Measurements from ENCODE around the gene EBF3. TPM values are rescaled to one million over a fixed set of nuclear protein-coding genes. Genes with fewer than 3 reads are reported as not detected.

EBF3 gene
- total RNA-seq, 2 experiments from 2014 or later, result not detected

DNA sequence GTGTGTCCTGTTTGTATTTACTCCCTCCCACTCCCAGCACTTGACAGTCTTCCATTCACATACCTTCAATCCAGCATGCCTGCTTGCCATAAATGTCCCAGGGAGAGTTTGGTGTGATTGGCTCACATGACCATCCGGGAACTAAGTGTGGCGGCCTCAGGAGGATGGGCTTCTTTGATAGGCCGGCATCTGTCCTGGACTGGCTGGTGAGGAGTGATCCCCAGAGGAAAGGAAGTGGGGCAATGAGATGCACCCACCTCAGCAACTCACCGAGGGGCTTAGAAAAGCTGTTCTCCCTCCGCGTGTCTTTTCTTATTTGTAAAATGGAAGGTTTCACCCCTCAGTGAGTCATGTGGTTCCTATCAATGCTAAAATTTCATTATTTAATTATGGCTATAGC, 14.9 kb upstream of the EBF3 start:
- Mint-ChIP-seq H3K4me1 (no peaks in the 10 kb centered on the region), H3K27me3 (peaks cover 37% of the 10 kb centered on the region), H3K4me3 (no peak overlapping the region), H3K27ac (no peak overlapping the region), H3K36me3 (no peaks in the 10 kb centered on the region), H3K9me3 (peaks cover 7% of the 10 kb centered on the region)
- ATAC-seq (ENCODE audit: low read depth) (no peak), DNase-seq (no peak)
- POLR2A ChIA-PET, result no interaction called here

DNA sequence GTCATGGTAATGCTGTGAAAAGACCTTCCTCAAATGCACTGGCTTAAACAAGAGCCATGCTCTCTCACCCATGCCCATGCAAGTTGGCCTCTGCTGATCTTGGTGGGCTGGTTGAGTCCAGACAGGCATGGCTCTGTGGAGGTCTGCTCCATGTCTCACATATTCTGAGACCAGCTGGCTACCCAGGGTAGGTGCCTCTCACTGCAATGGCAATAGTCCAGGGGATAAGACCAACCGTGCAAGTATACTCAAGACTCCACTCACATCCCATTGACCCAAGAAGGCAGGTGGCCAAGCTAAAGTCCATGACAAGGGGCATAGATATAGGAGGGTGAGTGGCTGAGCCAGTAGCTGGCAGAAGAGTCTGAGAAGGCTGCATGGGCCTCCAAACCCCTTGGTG, 14.2 kb upstream of the EBF3 start:
- H3K36me3 Mint-ChIP-seq, result no peaks in the 10 kb centered on the region
- POLR2A ChIA-PET, result no interaction called here

DNA sequence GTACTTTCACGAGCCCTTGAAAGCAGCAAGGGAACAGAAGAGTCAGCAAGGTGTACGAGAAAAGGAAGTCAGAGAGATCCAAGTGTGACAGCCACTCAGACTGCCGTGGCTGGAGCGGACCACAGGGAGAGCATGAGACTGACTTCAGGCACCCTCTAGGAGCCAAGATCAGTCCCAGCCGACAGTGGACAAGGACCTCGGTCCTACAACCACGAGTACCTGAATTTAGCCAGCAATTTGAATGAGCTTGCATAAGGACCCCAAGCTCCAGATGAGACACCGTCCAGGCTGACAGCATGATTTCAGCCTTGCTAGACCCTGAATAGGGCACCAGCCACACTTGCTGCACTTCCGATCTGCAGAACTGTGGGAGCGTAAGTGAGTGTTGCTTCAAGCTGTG, 13.7 kb upstream of the EBF3 start:
- no peak overlapping the region for H3K4me3 Mint-ChIP-seq
- H3K27ac Mint-ChIP-seq, result no peak overlapping the region
- peaks cover 3% of the 10 kb centered on the region for H3K9me3 Mint-ChIP-seq
- H3K36me3 Mint-ChIP-seq, result no peaks in the 10 kb centered on the region
- H3K27me3 Mint-ChIP-seq, result peaks cover 41% of the 10 kb centered on the region
- no peak for ATAC-seq (ENCODE audit: low read depth)
- H3K4me1 Mint-ChIP-seq, result no peaks in the 10 kb centered on the region
- no peak for DNase-seq
- POLR2A ChIA-PET, result no interaction called here

More for the DNA sequence above, 14.2 kb upstream of the EBF3 start:
- Mint-ChIP-seq H3K4me3 (no peak overlapping the region), H3K9me3 (peaks cover 7% of the 10 kb centered on the region), H3K4me1 (no peaks in the 10 kb centered on the region), H3K27me3 (peaks cover 44% of the 10 kb centered on the region), H3K27ac (no peak overlapping the region)
- no peak for DNase-seq
- ATAC-seq (ENCODE audit: low read depth), result no peak

DNA sequence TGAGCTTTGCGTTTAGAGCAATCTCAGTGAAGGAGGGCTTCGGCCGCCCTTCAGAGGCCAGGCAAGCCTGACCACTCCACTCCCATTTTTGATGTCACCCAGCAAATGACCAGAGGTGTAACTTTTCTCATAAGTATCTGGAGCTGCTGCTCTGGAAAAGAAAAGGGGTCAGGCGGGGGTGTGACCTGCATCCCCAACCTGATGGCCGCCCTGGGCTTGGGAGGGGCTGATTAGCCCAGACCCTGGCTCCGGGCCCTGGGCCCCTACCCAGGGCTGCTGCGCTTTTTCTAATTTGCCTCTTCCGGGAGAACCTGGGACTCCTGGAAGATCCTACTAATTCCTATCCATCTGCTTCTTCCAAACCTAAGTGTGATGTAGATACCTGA, 9.6 kb upstream of the EBF3 start:
- peaks cover 6% of the 10 kb centered on the region for H3K4me1 Mint-ChIP-seq
- no peak overlapping the region for H3K4me3 Mint-ChIP-seq
- H3K36me3 Mint-ChIP-seq, result no peaks in the 10 kb centered on the region
- H3K9me3 Mint-ChIP-seq, result no peaks in the 10 kb centered on the region
- POLR2A ChIA-PET, result no interaction called here
- no peak for DNase-seq
- ATAC-seq (ENCODE audit: low read depth), result no peak
- peaks cover 57% of the 10 kb centered on the region for H3K27me3 Mint-ChIP-seq
- no peak overlapping the region for H3K27ac Mint-ChIP-seq

DNA sequence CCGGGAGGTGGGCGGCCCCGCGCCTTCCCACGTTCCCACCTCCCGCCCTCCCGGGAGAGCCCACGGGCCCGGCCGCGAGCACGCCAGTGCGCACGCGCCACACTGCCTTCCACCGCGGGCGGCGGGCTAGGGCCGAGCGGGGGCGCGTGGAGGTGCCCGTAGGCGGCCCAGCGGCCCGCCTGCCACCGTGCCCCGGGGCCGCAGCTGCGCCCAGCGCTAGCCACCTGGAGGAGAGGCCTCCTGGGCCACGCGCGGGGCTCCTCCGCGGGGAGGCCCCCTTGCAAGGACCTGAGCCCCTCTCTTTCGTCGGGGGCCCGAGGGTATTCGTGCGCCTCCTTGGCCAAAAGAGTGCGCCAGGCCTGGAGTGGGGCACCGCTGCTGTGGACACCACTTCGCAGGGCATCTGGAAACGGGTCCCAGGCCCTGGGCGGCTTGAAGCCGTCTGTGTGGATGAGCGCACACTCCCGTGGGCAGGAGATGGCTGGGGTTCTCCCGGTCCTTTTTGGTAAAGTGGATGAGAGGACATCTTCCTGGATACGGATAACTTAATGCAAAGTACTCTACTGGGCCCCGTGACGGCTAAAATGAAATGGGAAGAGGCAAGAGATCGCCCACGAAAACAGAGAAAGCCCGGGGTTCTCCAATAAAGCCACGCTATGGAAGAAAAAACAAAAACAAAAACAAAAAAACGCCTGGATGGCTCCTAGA, 9.0 kb upstream of the EBF3 start:
- DNase-seq (no peak), ATAC-seq (ENCODE audit: low read depth) (no peak)
- H3K27me3 Mint-ChIP-seq, result peaks cover 61% of the 10 kb centered on the region
- H3K4me3 Mint-ChIP-seq, result no peak overlapping the region
- peaks cover 6% of the 10 kb centered on the region for H3K4me1 Mint-ChIP-seq
- POLR2A ChIA-PET, result no interaction called here
- H3K36me3 Mint-ChIP-seq, result no peaks in the 10 kb centered on the region
- H3K27ac Mint-ChIP-seq, result no peak overlapping the region
- no peaks in the 10 kb centered on the region for H3K9me3 Mint-ChIP-seq

DNA sequence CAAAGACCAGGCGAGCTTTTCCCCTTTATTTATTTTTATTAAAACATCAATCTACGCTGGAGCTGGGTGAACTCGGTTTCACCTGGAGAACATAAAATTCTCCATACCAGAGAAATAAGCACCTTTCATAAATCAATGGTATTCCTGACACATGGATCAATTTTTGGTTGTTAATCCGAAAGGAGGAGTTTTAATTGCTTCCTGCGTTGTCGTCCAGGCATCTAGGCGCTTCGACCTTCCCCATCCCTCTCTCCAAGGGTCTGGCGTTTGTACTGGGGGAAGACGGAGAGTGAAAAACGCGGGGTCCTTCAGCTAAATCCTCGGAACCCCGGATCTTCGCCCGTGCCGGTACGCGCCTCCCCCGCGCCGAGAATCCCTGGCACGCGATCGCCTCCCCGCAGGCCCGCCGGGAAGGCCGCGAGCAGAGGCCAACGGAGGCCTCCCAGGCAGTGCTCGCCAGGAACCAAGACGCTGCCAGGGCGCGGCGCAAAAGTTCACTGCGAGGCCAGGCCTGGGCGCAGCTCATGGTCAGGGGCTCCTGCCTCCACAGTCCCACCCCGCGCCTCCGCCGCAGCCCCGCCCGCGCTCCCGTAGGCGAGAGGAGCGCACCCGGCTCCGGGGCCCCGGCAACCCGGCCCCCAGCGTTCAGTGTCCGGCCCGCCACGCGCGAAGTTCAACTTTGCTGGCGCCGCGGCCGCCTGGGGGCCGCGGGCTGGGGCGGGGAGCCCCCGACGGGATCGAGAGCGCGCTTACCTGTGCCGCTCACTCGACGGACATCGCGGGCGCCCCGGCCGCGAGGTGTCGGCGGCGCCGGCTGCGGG, 8.3 kb upstream of the EBF3 start:
- peaks cover 6% of the 10 kb centered on the region for H3K4me1 Mint-ChIP-seq
- H3K27ac Mint-ChIP-seq, result peak overlapping the region; percentile 67
- no peak overlapping the region for H3K4me3 Mint-ChIP-seq
- ATAC-seq (ENCODE audit: low read depth) (no peak), DNase-seq (peak; percentile 34)
- POLR2A ChIA-PET, result interaction anchor here (1.1 kb wide), 1 partner anchor 155 kb away, joined by 4 read pairs; no protein-coding TSS in a partner anchor
- H3K9me3 Mint-ChIP-seq, result no peaks in the 10 kb centered on the region
- no peaks in the 10 kb centered on the region for H3K36me3 Mint-ChIP-seq
- H3K27me3 Mint-ChIP-seq, result peaks cover 67% of the 10 kb centered on the region

DNA sequence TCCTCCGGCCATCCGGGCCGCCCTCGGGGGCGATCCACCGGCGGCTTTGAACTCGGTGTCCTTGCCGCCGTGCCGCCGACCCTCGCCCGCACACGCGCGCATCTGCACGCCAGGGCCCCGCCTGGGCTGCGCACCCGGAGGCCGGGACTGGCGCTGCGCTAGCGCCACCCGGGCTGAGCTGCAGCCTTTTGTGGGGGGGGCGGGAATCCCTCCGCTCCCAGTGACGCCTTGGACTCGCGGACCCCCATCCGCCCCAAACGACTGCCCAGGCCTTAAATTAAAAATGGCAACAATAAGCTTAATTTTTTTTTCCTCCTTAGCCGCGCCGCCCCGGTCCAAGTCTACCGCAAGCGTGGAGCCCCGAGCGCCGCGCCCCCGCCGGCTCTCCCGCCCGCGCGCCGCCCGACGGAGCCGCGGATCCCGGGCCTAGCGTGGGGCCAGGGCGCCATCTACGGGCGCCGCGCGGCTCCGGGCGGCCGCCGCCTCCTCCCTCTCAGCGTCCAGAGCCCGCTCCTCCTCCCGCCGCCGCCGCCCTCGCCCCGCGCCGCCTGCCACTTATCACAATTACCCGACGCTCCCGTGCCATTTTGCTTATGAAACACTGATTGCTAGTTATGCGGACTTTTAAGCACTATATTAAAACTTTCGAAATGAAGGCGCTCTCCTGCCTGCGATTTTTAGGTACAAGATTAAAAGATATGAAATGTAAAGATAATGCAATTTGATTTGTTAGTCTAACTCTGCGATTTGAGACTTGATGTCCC, 7.5 kb upstream of the EBF3 start:
- Mint-ChIP-seq H3K27ac (peak overlapping the region; percentile 67), H3K4me3 (peak overlapping the region; percentile 50), H3K36me3 (no peaks in the 10 kb centered on the region), H3K27me3 (peaks cover 63% of the 10 kb centered on the region), H3K9me3 (no peaks in the 10 kb centered on the region), H3K4me1 (peaks cover 6% of the 10 kb centered on the region)
- POLR2A ChIA-PET, result interaction anchor here (1.1 kb wide), 1 partner anchor 156 kb away, joined by 4 read pairs; no protein-coding TSS in a partner anchor
- ATAC-seq (ENCODE audit: low read depth) (peak; percentile 76), DNase-seq (peak; percentile 62)

DNA sequence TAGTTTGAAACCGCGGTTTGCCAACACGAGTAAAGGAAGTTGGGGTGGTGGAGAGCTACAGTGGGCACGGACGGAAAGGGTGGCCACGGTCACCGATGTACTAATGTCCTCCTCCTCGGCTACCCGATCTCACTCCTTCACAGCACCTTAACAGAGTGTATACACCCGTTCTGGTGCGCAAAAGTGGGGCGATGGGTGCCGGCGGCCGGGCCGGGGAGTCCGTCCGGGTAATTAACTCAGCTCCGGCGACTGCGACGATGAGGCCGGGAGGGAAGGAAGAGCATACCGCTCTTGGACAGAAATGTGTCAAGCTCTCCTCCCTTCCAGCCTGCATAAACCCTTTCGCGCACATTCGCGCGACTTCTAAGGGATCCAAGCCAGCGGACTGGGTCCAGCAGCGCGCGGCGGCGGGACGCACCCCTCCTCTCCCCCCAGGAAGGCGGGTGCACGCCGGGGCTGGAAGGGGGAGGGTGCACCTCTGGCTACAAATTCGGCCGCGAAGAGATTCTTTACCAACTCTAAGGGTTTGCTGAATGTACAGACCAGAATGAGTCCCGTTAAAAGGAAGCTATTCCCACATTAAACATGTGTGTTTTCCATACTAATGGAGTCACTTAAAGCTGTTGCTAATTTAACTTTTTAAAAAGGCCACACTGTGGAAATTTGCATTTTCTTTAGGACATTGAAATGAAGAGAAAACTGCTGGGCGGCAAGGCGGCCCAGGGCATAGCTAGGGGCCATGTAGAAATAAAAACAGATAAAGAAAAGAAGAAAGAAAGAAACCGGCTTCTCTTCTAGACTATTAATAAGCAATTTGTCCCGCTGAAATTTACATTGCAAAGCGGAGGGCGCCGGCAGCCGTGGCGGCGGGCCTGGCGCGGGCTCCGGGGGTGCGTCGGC, 6.6 kb upstream of the EBF3 start:
- peaks cover 6% of the 10 kb centered on the region for H3K4me1 Mint-ChIP-seq
- ATAC-seq (ENCODE audit: low read depth) (no peak), DNase-seq (peak; percentile 42)
- H3K9me3 Mint-ChIP-seq, result no peaks in the 10 kb centered on the region
- POLR2A ChIA-PET, result no interaction called here
- no peak overlapping the region for H3K4me3 Mint-ChIP-seq
- peaks cover 68% of the 10 kb centered on the region for H3K27me3 Mint-ChIP-seq
- H3K27ac Mint-ChIP-seq, result peak overlapping the region; percentile 67
- H3K36me3 Mint-ChIP-seq, result no peaks in the 10 kb centered on the region

DNA sequence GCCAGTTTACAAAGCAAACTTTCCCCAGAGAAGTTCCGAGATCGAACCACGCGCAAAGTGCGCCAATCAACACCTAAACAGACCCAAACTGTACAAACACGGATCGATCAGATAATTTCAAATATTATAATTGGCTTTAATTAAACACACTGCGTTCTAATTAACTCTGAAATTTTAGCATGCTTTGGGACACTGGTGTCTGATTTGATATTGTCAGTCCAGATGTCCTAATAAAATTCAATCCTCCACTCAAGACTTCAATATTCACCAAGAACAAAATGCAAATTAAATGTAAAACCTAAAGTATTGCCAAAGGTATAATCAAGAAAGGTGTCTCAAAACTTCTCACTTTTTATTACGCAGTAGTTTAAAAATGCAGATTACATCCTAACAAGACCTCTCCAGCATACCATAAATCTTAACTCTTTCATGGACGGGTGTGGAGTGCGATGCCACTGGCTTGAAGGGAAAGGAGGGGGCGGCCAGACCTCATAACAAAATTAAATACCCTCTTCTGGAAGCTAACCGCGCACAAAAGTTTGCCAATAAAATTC, 5.9 kb upstream of the EBF3 start:
- no peaks in the 10 kb centered on the region for H3K9me3 Mint-ChIP-seq
- DNase-seq, result no peak
- H3K27ac Mint-ChIP-seq, result peak overlapping the region; percentile 67
- no peak for ATAC-seq (ENCODE audit: low read depth)
- POLR2A ChIA-PET, result no interaction called here
- H3K36me3 Mint-ChIP-seq, result no peaks in the 10 kb centered on the region
- peaks cover 6% of the 10 kb centered on the region for H3K4me1 Mint-ChIP-seq
- H3K4me3 Mint-ChIP-seq, result no peak overlapping the region
- peaks cover 67% of the 10 kb centered on the region for H3K27me3 Mint-ChIP-seq

DNA sequence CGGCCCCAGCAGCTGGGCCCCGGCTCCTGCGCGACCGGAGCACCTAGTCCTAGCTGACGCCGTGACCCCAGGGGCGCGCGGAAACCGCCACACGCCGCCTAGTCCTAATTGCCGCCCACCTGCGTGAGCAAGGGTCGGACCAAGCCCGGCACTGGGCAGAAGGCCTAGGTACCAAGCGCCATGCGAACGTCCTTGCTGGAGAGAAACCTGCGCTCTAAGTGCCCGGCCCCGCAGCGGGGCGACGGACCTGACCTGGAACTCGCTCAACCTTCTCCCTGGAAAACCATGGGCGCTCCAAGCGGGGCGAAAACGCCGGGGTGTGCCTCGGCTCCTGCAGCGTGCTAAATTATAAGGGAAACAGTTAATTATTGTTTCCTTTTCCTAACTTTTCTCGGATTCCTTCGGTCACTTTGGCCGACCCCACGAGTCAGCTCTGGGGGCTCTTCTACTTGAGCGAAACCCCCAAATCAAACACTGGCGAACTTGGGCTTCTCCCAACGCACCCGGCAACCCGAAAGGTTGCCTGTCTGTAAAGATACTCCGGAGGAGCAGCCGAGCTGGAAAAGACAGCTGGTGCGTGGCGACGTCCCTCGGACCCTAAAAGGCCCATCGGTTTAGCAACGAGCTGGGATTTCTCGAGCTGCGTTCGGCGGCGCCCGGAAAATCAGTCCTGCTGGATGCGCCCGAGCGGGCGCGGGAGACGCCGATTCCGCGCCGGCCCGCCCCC, 5.3 kb upstream of the EBF3 start:
- Mint-ChIP-seq H3K9me3 (no peaks in the 10 kb centered on the region), H3K27me3 (peaks cover 64% of the 10 kb centered on the region), H3K36me3 (no peaks in the 10 kb centered on the region), H3K4me3 (no peak overlapping the region), H3K27ac (peak overlapping the region; percentile 67), H3K4me1 (peaks cover 8% of the 10 kb centered on the region)
- DNase-seq (peak; percentile 36), ATAC-seq (ENCODE audit: low read depth) (no peak)
- POLR2A ChIA-PET, result no interaction called here

DNA sequence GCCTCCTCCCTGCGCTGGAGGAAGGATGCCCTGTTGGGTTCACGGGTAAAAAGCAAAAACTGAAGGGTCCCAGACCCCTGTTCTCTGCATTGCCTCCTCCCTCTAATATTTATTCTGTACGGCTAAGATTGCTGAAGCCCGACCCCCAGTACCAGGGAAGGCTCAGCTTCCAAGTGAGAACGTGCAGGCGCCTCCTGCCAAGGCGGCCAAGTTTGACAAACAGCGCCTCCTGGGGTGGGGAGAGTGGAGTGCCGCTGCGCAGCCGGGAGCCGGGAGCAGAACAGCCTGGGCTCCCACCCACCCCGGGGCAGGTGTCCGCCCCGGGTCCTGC, 4.7 kb upstream of the EBF3 start:
- peak; percentile 51 for DNase-seq
- Mint-ChIP-seq H3K4me3 (no peak overlapping the region), H3K36me3 (no peaks in the 10 kb centered on the region), H3K27me3 (peaks cover 60% of the 10 kb centered on the region), H3K9me3 (no peaks in the 10 kb centered on the region), H3K27ac (no peak overlapping the region), H3K4me1 (peaks cover 8% of the 10 kb centered on the region)
- no peak for ATAC-seq (ENCODE audit: low read depth)
- POLR2A ChIA-PET, result no interaction called here
